Superior temporal gyrus (tissue), 1 donor: ENCODE results near the gene MTUS2.

Experiments
- DNase-seq: peaks from one replicate; pipeline ENCODE4 v3.0.0-alpha.2; 2016; ENCODE audit errors: extremely low spot score

Gene MTUS2

GRCh38 chr13:29526741-29527140, 706.6 kb downstream of the MTUS2 start:
- DNase-seq = no peak

GRCh38 chr13:29527511-29527910, 707.4 kb downstream of the MTUS2 start:
- DNase-seq = no peak

- DNase-seq = no peak
Observed at GRCh38 chr13:29527916-29528315, 707.8 kb downstream of the MTUS2 start.

- DNase-seq = no peak
Observed at GRCh38 chr13:29529754-29530153, 709.6 kb downstream of the MTUS2 start.

- no peak for DNase-seq
Observed at GRCh38 chr13:29530901-29531300, 710.8 kb downstream of the MTUS2 start.

- no peak for DNase-seq
Observed at GRCh38 chr13:29532116-29532515, 712.0 kb downstream of the MTUS2 start.

- DNase-seq = no peak
Observed at GRCh38 chr13:29532821-29533220, 712.7 kb downstream of the MTUS2 start.

- no peak for DNase-seq
Observed at GRCh38 chr13:29534083-29534482, 713.9 kb downstream of the MTUS2 start.

GRCh38 chr13:29535663-29536655, 715.8 kb downstream of the MTUS2 start:
- DNase-seq = no peak

GRCh38 chr13:29536853-29537252, 716.7 kb downstream of the MTUS2 start:
- DNase-seq = no peak

- no peak for DNase-seq
Observed at GRCh38 chr13:29537736-29538651, 717.9 kb downstream of the MTUS2 start.

- DNase-seq = no peak
Observed at GRCh38 chr13:29538652-29539040, 718.5 kb downstream of the MTUS2 start.

GRCh38 chr13:29539856-29540255, 719.7 kb downstream of the MTUS2 start:
- no peak for DNase-seq

GRCh38 chr13:29540334-29540733, 720.2 kb downstream of the MTUS2 start:
- no peak for DNase-seq

GRCh38 chr13:29540799-29541198, 720.7 kb downstream of the MTUS2 start:
- DNase-seq = no peak

GRCh38 chr13:29541400-29541799, 721.3 kb downstream of the MTUS2 start:
- DNase-seq = no peak

GRCh38 chr13:29542381-29542780, 722.2 kb downstream of the MTUS2 start:
- no peak for DNase-seq

GRCh38 chr13:29543230-29544215, 723.4 kb downstream of the MTUS2 start:
- no peak for DNase-seq

GRCh38 chr13:29545988-29546387, 725.8 kb downstream of the MTUS2 start:
- DNase-seq = no peak

GRCh38 chr13:29546662-29547061, 726.5 kb downstream of the MTUS2 start:
- no peak for DNase-seq

GRCh38 chr13:29547153-29547552, 727.0 kb downstream of the MTUS2 start:
- no peak for DNase-seq
